ENCODE results near the gene KREMEN2. TPM values are rescaled to one million over a fixed set of nuclear protein-coding genes. Genes with fewer than 3 reads are reported as not detected.
A peak's percentile ranks its signal among the peaks of the same experiment; 100 is the strongest.

Gene KREMEN2
- total and polyA plus RNA-seq, 9 of the 15 experiments (the other 6 are each of a cell fraction or from before 2014, with no cell fraction given) = 0.04 to 7.7 (median 1.5) TPM; not detected in 1

GRCh38 chr16:2979669-2980226 lies 15.7 kb downstream of the KREMEN2 start (continued):
- TF ChIP-seq, protein P1, sequence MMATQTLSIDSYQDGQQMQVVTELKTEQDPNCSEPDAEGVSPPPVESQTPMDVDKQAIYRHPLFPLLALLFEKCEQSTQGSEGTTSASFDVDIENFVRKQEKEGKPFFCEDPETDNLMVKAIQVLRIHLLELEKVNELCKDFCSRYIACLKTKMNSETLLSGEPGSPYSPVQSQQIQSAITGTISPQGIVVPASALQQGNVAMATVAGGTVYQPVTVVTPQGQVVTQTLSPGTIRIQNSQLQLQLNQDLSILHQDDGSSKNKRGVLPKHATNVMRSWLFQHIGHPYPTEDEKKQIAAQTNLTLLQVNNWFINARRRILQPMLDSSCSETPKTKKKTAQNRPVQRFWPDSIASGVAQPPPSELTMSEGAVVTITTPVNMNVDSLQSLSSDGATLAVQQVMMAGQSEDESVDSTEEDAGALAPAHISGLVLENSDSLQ (IDR thresholded peaks at IDR 0.05) = peak; percentile 96
- TF ChIP-seq POLR2AphosphoS5 (IDR thresholded peaks at IDR 0.05; ENCODE audit: control insufficient read depth, insufficient read depth, low read depth, low read length) = no peak

DNA sequence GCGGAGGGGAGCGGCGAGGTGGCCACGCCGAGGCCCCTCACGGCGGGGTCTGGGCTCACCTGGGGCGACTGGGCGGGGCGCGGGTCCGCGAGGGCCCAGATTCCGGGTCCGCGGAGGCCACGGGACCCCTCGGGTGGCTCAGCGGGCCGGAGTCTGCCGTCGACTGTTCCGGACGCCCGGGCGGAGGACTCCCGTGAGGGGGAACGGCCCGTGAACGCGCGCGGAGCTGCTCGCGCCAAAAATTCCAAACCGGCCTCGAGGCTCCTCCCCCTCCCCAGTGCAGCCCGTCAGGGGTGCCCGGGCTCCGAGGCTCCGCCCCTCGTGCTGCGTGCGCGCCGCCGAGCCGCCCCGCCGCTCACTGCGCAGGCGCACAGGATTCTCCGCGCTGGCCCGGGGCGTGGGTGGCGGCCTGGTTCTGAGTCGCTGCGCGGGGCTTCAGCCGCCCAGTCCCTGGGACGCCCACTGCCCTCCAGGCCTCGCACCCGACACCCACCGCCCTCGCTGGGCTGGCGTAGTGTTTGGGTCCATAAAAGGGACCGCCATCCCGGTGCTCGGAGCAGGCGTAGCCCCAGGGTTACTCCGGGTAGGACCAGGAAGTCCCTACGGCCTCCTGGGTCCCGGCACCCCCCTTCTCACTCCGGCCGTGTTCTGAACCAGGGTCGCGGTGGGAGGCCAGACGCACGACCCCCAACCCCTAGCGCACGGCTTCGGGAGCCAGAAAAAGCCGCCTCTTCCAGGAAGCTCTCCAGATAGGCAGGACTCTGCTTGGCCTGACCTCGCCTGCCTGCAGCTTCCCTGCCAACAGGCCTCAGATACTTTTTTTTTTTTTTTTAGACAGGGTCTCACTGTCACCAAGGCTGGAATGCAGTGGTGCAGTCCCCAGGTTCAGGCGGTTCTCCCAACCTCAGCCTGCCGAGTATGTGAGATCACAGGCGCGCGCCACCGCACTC lies 16.4 kb downstream of the KREMEN2 start, which contains the start of gene PKMYT1:
Gene PKMYT1 (minus strand): TSS at position 220 of the 950 bp plus-strand sequence. CDS start 789 bp downstream, outside the sequence.
- peak; percentile 95 to 99 (median 98) for DNase-seq (ENCODE audit: extremely low read depth in 1 of 4, low spot score in 3 of 4)
- peak within 1 kb of the TSS; percentile 97 to 100 for H3K9ac ChIP-seq (ENCODE audit: insufficient read depth in 1 of 2, low read depth in 2 of 2, low read length in 2 of 2)
- no peaks in the 10 kb centered on the region for H3K9me1 ChIP-seq (ENCODE audit: control insufficient read depth, insufficient read depth, low read length)
- ChIA-PET CTCF (ENCODE audit: low intra/inter-chr PET ratio) (no interaction called here), POLR2A (interaction anchor here (0.6 to 3.5 kb wide), 16 partner anchors 8 to 1202 kb away, joined by 3 to 23 read pairs (median 4); partner anchors contain the start of genes FLYWCH2, KREMEN2 and PAQR4)
- H3K79me2 ChIP-seq (ENCODE audit: control insufficient read depth, insufficient read depth, low read length) = peaks cover 47% of the 10 kb centered on the region
- FAIRE-seq = peak; percentile 65
- peaks cover 40% of the 10 kb centered on the region; the same call in 2 of the 3 replicates for H3K36me3 ChIP-seq (ENCODE audit: control insufficient read depth, insufficient read depth, low read length)
- in situ Hi-C loops (cut with MboI) = no loop called here
- no peaks in the 10 kb centered on the region; the same call in 1 of the 2 replicates for H4K20me1 ChIP-seq (replicated peaks; ENCODE audit: control insufficient read depth, insufficient read depth, low read length)
- ATAC-seq = peak; percentile 78
- H3K4me2 ChIP-seq (ENCODE audit: insufficient read depth, low read length) = peak within 1 kb of the TSS; percentile 97
- peak within 1 kb of the TSS; percentile 72 for H2AFZ ChIP-seq (ENCODE audit: low read depth, low read length)
- H3K27me3 ChIP-seq (ENCODE audit: control insufficient read depth in 2 of 2, insufficient read depth in 2 of 2, low read length in 2 of 2) = no peaks in the 10 kb centered on the region
- BruUV-seq (replicated peaks) = TSS peak; percentile 91
- H3K4me3 ChIP-seq = peak within 1 kb of the TSS; percentile 63
- WGBS (ENCODE audit: insufficient coverage, low coverage, missing lambda C conversion rate) = under 1% methylated on average over 73 of the region's 91 CpGs
- peaks cover 19 to 79% of the 10 kb centered on the region in 2 experiments for H3K4me1 ChIP-seq (replicated peaks in 1 of 2; ENCODE audit: control insufficient read depth in 2 of 2, insufficient read depth in 2 of 2, low read length in 2 of 2)
- intact Hi-C loops (cut with micrococcal nuclease) = loop anchor here (2.0 to 5.0 kb wide), 3 partner anchors 53 to 108 kb away; no protein-coding TSS in a partner anchor
- peak within 1 kb of the TSS; percentile 99 for H3K27ac ChIP-seq (ENCODE audit: extremely low read depth, low read depth, low read length)
- no peaks in the 10 kb centered on the region for H3K9me3 ChIP-seq (replicated peaks; ENCODE audit: control insufficient read depth, insufficient read depth, low read depth, low read length)
- TF ChIP-seq SP2 (IDR thresholded peaks at IDR 0.05; ENCODE audit: extremely low read depth, low read depth, low read length, poor library complexity, severe bottlenecking) (no peak), ZNF12 (CRISPR knock-in tag; IDR thresholded peaks at IDR 0.05) (peak; percentile 27), ATF7 (IDR thresholded peaks at IDR 0.05) (peak; percentile 27; the same call in 1 of the 2 replicates), TSC22D4 (tag; IDR thresholded peaks at IDR 0.05) (no peak), POLR2G (IDR thresholded peaks at IDR 0.05; ENCODE audit: low read depth, low read length) (peak; percentile 91), CEBPB (tag; IDR thresholded peaks at IDR 0.05) (no peak), SIX5 (IDR thresholded peaks at IDR 0.05; ENCODE audit: borderline replicate concordance in 1 of 2, insufficient read depth in 1 of 2, low read depth in 1 of 2, low read length in 2 of 2) (no peak), KLF1 (tag; IDR thresholded peaks at IDR 0.05) (0 out of 2 replicates have a peak, but pooled peaks have one; percentile 47), ZNF778 (CRISPR knock-in tag; IDR thresholded peaks at IDR 0.05) (no peak), ZC3H4 (CRISPR knock-in tag; IDR thresholded peaks at IDR 0.05; ENCODE audit: borderline replicate concordance) (peak; percentile 91; the same call in 1 of the 2 replicates), TRIM24 (IDR thresholded peaks at IDR 0.05) (no peak), PML (IDR thresholded peaks at IDR 0.05; ENCODE audit: low read length) (peak; percentile 52; the same call in 1 of the 2 replicates), KLF16 (IDR thresholded peaks at IDR 0.05) (no peak), TAF9B (IDR thresholded peaks at IDR 0.05; ENCODE audit: partially characterized antibody) (no peak), EP300 (IDR thresholded peaks at IDR 0.05; ENCODE audit: low read length) (no peak), GTF2F1 (IDR thresholded peaks at IDR 0.05; ENCODE audit: low read depth, low read length) (no peak; the same call in 1 of the 2 replicates)

Measured in K562 (cell line).